Glutamatergic neuron (in vitro differentiated cells): ENCODE results near the gene ALKBH4. TPM values are rescaled to one million over a fixed set of nuclear protein-coding genes. Genes with fewer than 3 reads are reported as not detected.

Experiments
- DNase-seq: peaks from one replicate; pipeline ENCODE4 v3.0.0; 2022
- H3K27ac Mint-ChIP-seq: one replicate; pipeline ENCODE4 v1.8.0; 2020; ENCODE audit warnings: mild to moderate bottlenecking, mixed read lengths, inconsistent platforms; ENCODE audit not compliant: unreplicated experiment
- H3K27me3 Mint-ChIP-seq: one replicate; pipeline ENCODE4 v1.8.0; 2020; ENCODE audit warnings: mild to moderate bottlenecking, moderate library complexity, mixed read lengths, inconsistent platforms; ENCODE audit not compliant: unreplicated experiment
- H3K36me3 Mint-ChIP-seq: one replicate; pipeline ENCODE4 v1.8.0; 2020; ENCODE audit warnings: mild to moderate bottlenecking, mixed read lengths, inconsistent platforms; ENCODE audit not compliant: unreplicated experiment
- H3K4me1 Mint-ChIP-seq: one replicate; pipeline ENCODE4 v1.8.0; 2020; ENCODE audit warnings: mild to moderate bottlenecking, low read depth, mixed read lengths, inconsistent platforms; ENCODE audit not compliant: unreplicated experiment
- H3K4me3 Mint-ChIP-seq: one replicate; pipeline ENCODE4 v1.8.0; 2020; ENCODE audit warnings: mild to moderate bottlenecking, mixed read lengths, inconsistent platforms; ENCODE audit not compliant: unreplicated experiment
- H3K9me3 Mint-ChIP-seq: one replicate; pipeline ENCODE4 v1.8.0; 2020; ENCODE audit warnings: mild to moderate bottlenecking, moderate library complexity, mixed read lengths, inconsistent platforms; ENCODE audit not compliant: unreplicated experiment
- total RNA-seq: library from RNA; stranded (reverse); fragmentation: NEBNext Ultra II Directional; extraction: Animal tissue kit (Norgen Biotek cat#: 25700); gene quantifications from one replicate; pipeline ENCODE4 v1.2.1, GENCODE V29; 2021; ENCODE audit not compliant: unreplicated experiment
- TF ChIP-seq, protein P1 (sequence below): fragments of 200-600 bp; sonication (generic); IDR thresholded peaks from one replicate; pipeline ENCODE4 v1.5.0; 2021; ENCODE audit not compliant: partially characterized antibody, unreplicated experiment

Gene ALKBH4
- total RNA-seq, 1 donor from 2014 or later = 9.8 TPM

DNA sequence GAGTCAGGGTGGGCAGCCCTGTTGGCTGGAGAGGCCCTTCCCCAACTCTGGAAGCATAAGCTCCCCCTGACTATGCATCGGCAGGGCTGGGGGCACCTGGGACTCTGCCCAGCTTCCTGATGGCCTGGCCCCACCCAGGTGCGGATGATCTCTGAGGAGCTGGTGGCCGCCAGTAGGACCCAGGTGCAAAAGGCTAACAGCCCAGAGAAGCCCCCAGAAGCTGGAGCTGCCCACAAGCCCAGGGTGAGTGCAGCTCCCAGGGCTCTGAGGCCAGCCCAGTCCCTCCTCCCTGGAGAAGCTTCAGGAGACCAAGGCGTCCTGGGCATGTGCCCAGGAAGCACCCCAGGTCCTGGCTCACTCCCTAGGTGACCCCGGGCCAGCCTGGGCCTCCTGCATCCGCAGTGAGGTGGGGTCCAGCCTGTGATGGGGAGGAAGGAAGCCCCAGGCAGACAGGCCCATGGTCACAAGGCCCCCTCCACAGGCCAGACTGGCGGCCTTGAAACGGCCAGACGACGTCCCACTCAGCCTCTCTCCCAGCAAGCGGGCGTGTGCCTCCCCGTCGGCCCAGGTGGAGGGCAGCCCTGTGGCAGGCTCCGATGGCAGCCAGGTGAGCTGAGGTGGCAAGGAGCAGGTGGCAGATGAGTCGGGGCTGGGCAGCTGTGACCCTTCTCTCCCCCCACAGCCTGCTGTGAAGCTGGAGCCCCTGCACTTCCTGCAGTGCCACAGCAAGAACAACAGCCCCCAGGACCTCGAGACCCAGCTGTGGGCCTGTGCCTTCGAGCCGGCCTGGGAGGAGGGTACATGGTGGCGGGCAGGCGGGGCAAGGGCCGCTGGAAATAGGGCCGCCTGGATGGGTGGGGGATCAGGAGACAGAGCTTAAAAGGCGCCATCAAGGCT lies 3.2 kb upstream of the ALKBH4 start:
- Mint-ChIP-seq H3K4me3 (no peak overlapping the region), H3K27me3 (peaks cover 14% of the 10 kb centered on the region), H3K4me1 (peaks cover 9% of the 10 kb centered on the region), H3K9me3 (peaks cover 7% of the 10 kb centered on the region), H3K36me3 (no peaks in the 10 kb centered on the region), H3K27ac (no peak overlapping the region)
- peak; percentile 11 for DNase-seq
- TF ChIP-seq, protein P1, sequence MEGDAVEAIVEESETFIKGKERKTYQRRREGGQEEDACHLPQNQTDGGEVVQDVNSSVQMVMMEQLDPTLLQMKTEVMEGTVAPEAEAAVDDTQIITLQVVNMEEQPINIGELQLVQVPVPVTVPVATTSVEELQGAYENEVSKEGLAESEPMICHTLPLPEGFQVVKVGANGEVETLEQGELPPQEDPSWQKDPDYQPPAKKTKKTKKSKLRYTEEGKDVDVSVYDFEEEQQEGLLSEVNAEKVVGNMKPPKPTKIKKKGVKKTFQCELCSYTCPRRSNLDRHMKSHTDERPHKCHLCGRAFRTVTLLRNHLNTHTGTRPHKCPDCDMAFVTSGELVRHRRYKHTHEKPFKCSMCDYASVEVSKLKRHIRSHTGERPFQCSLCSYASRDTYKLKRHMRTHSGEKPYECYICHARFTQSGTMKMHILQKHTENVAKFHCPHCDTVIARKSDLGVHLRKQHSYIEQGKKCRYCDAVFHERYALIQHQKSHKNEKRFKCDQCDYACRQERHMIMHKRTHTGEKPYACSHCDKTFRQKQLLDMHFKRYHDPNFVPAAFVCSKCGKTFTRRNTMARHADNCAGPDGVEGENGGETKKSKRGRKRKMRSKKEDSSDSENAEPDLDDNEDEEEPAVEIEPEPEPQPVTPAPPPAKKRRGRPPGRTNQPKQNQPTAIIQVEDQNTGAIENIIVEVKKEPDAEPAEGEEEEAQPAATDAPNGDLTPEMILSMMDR = no peak

DNA sequence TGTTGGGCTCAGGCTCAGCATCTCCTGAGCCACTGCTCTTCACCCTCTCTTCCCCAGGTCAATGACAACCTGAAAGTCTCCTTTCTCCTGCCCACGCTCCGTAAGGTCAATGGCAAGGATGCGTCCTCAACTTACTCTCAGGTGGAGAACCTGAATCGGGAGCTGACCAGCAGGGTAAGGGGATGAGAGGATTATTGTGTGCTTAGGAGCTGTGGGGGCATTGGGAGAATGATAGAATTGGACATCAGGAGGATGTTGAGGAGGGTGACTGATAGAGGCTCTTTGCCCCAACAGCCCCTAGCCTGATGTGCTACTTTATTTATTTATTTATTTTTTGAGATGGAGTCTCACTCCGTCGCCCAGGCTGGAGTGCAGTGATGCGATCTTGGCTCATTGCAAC lies 1.4 kb upstream of the ALKBH4 start:
- TF ChIP-seq, protein P1 = no peak
- DNase-seq = no peak
- Mint-ChIP-seq H3K9me3 (peaks cover 7% of the 10 kb centered on the region), H3K27me3 (peaks cover 9% of the 10 kb centered on the region), H3K4me3 (peak overlapping the region; percentile 79), H3K36me3 (no peaks in the 10 kb centered on the region), H3K27ac (no peak overlapping the region), H3K4me1 (peaks cover 11% of the 10 kb centered on the region)

DNA sequence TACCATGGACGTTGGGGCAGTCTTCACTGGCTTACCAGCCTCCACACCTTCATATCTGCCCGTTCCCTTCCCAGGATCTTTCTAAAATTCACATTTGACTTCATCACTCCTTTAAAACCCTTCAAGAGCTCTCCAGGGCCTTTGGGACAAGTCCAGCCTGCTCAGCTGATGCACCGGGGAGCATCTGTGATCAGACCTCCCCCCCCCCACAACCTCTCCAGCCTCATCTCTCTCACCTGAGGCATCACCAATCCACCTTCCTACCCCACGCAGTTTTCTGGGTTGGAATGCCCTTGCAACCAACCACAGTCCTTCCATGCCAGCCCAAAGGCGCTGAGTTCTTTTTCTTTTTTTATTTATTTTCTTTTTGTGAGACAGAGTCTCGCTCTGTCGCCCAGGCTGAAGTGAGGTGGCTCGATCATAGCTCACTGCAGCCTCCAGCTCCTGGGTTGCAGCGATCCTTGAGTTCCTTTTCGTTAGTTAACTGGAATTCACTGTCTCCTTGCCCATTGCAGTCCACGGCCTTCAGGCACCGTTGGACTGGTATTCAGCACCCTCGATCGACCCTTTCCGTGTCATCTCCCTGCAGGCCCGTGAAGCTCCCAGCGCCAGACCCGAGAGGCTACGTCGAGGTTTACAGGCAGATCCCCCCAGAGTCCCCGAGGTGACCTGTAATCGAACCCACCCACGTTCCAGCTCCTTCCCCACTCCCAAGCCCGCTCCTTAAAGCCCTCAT lies 654 bp downstream of the ALKBH4 start:
- peak overlapping the region; percentile 89 for H3K27ac Mint-ChIP-seq
- H3K27me3 Mint-ChIP-seq = peaks cover 9% of the 10 kb centered on the region
- H3K36me3 Mint-ChIP-seq = no peaks in the 10 kb centered on the region
- peaks cover 7% of the 10 kb centered on the region for H3K9me3 Mint-ChIP-seq
- peaks cover 8% of the 10 kb centered on the region for H3K4me1 Mint-ChIP-seq
- TF ChIP-seq, protein P1 = no peak
- H3K4me3 Mint-ChIP-seq = peak overlapping the region; percentile 96
- no peak for DNase-seq

GRCh38 chr7:102460467-102460866 lies 4.2 kb downstream of the ALKBH4 start:
- no peak overlapping the region for H3K27ac Mint-ChIP-seq
- TF ChIP-seq, protein P1 = no peak
- no peak for DNase-seq
- H3K36me3 Mint-ChIP-seq = no peaks in the 10 kb centered on the region
- peaks cover 8% of the 10 kb centered on the region for H3K4me1 Mint-ChIP-seq
- H3K4me3 Mint-ChIP-seq = no peak overlapping the region
- H3K9me3 Mint-ChIP-seq = peaks cover 4% of the 10 kb centered on the region
- H3K27me3 Mint-ChIP-seq = peaks cover 5% of the 10 kb centered on the region
